ENCODE results near the gene SENP6.

- no peak for TF ChIP-seq ETV5 (CRISPR knock-in tag; IDR thresholded peaks at IDR 0.05; ENCODE audit: low read depth)
- TF ChIP-seq SMARCC2 (IDR thresholded peaks at IDR 0.05; ENCODE audit: low read depth): no peak
- no peak for TF ChIP-seq ZNF444 (CRISPR knock-in tag; IDR thresholded peaks at IDR 0.05)
- TF ChIP-seq CTCF (IDR thresholded peaks at IDR 0.05 in 2 of 3, conservative IDR thresholded peaks at IDR 0.05 in 1 of 3; ENCODE audit: insufficient read depth in 2 of 3, low read depth in 1 of 3, low read length in 3 of 3): no peak
- TF ChIP-seq SMARCA5 (IDR thresholded peaks at IDR 0.05): no peak
- TF ChIP-seq EP300 (IDR thresholded peaks at IDR 0.05; ENCODE audit: low read length): no peak
- TF ChIP-seq TAF1 (IDR thresholded peaks at IDR 0.05; ENCODE audit: control insufficient read depth, extremely low read depth, insufficient read depth, low read length, severe bottlenecking): no peak
Observed at GRCh38 chr6:75588948-75589347, 12.7 kb upstream of the SENP6 start.

All from K562 (cell line).